SK-N-SH (cell line): ENCODE results near the gene DMD. TPM values are rescaled to one million over a fixed set of nuclear protein-coding genes. Genes with fewer than 3 reads are reported as not detected.

Experiments used
- CTCF ChIA-PET: fragments of 300-600, 350-600 bp; formaldehyde crosslinking; extraction: SDS; loops from one replicate; lab custom pipeline; 2021; lab: Yijun Ruan, JAX
- POLR2A ChIA-PET: fragments of 350-600 bp; sonication (Branson Sonifier 250); formaldehyde crosslinking; extraction: SDS; loops from one replicate; lab custom pipeline; 2020; ENCODE audit warnings: antibody characterized with exemption, inconsistent platforms; lab: Yijun Ruan, JAX
- DNase-seq: peaks from one replicate; pipeline ENCODE4 v3.0.0; 2012
- H2AFZ ChIP-seq: fragments of 200-600 bp; sonication (generic); 2 replicates; pipeline ENCODE4 v1.8.1; 2016; ENCODE audit warnings: antibody characterized with exemption, mild to moderate bottlenecking, low read depth
- H3F3A ChIP-seq: fragments of 200-600 bp; sonication (generic); replicated peaks from 2 replicates; pipeline ENCODE3; 2016; ENCODE audit warnings: antibody characterized with exemption, mild to moderate bottlenecking; ENCODE audit not compliant: insufficient read depth
- H3K27ac ChIP-seq, 2 experiments: fragments of 200-500 bp in 1 of 2; fragments of 200-600 bp in 1 of 2; sonication (Bioruptor generic) in 1 of 2; sonication (generic), shearing (Covaris generic) in 1 of 2; 2 replicates each; pipeline versions ENCODE4 v1.5.1 to v1.6.1; 2014 to 2016; ENCODE audit warnings: low read depth in 2 of 2, inconsistent platforms in 1 of 2, low read length in 1 of 2, mild to moderate bottlenecking in 1 of 2, mixed read lengths in 1 of 2
- H3K27me3 ChIP-seq: fragments of 200-600 bp; sonication (generic), shearing (Covaris generic); 2 replicates; pipeline ENCODE4 v1.6.1; 2016; ENCODE audit warnings: mixed run types; ENCODE audit not compliant: insufficient read depth
- H3K36me3 ChIP-seq, 2 experiments: fragments of 200-500 bp in 1 of 2; fragments of 200-600 bp in 1 of 2; sonication (Bioruptor generic) in 1 of 2; sonication (generic) in 1 of 2; replicated peaks in 1 of 2; 2 replicates each; pipeline versions ENCODE3 to v1.5.1; 2014 to 2016; ENCODE audit warnings: low read length in 1 of 2, mild to moderate bottlenecking in 1 of 2; ENCODE audit not compliant: insufficient read depth in 2 of 2, control insufficient read depth in 1 of 2
- H3K4me1 ChIP-seq, 2 experiments: fragments of 200-500 bp in 1 of 2; fragments of 200-600 bp in 1 of 2; sonication (Bioruptor generic) in 1 of 2; sonication (generic), shearing (Covaris generic) in 1 of 2; 2 replicates each; pipeline versions ENCODE4 v1.5.1 to v1.6.1; 2014 to 2016; ENCODE audit warnings: low read depth in 1 of 2, low read length in 1 of 2, mixed run types in 1 of 2; ENCODE audit not compliant: insufficient read depth in 2 of 2, control insufficient read depth in 1 of 2
- H3K4me2 ChIP-seq: fragments of 200-600 bp; sonication (generic), shearing (Covaris generic); 2 replicates; pipeline ENCODE4 v1.6.1; 2017; ENCODE audit warnings: mixed run types
- H3K4me3 ChIP-seq, 2 experiments: fragments of 200-500 bp in 1 of 2; fragments of 200-600 bp in 1 of 2; sonication (Bioruptor generic) in 1 of 2; sonication (generic), shearing (Covaris generic) in 1 of 2; 2 replicates each; pipeline versions ENCODE4 v1.5.1 to v1.8.1; 2014 to 2016; ENCODE audit warnings: low read depth in 2 of 2, inconsistent platforms in 1 of 2, low read length in 1 of 2, mild to moderate bottlenecking in 1 of 2, mixed read lengths in 1 of 2, moderate library complexity in 1 of 2
- H3K79me2 ChIP-seq: fragments of 200-600 bp; sonication (generic); 2 replicates; pipeline ENCODE4 v1.8.1; 2017; ENCODE audit warnings: mild to moderate bottlenecking; ENCODE audit not compliant: insufficient read depth
- H3K9ac ChIP-seq: fragments of 200-600 bp; sonication (generic); 2 replicates; pipeline ENCODE4 v1.6.1; 2017; ENCODE audit warnings: mixed run types
- H3K9me2 ChIP-seq: fragments of 200-600 bp; sonication (generic); 2 replicates; pipeline ENCODE4 v1.6.1; 2017; ENCODE audit warnings: mixed run types
- H3K9me3 ChIP-seq: fragments of 200-600 bp; sonication (generic); 2 replicates; pipeline ENCODE4 v1.6.1; 2017; ENCODE audit warnings: mixed run types, mild to moderate bottlenecking, moderate library complexity
- H4K20me1 ChIP-seq: fragments of 200-600 bp; sonication (generic); 2 replicates; pipeline ENCODE4 v1.6.1; 2017; ENCODE audit warnings: mild to moderate bottlenecking, mixed run types; ENCODE audit not compliant: insufficient read depth
- CHD2 ChIP-seq: fragments of 150-350 bp; IDR thresholded peaks from 2 replicates; pipeline ENCODE4 v1.6.1; 2018; ENCODE audit warnings: low read length; ENCODE audit not compliant: partially characterized antibody
- EZH2phosphoT487 ChIP-seq: fragments of 200-600 bp; sonication (generic); IDR thresholded peaks from 2 replicates; pipeline ENCODE4 v1.6.1; 2017; ENCODE audit warnings: low read depth, mixed run types, mild to moderate bottlenecking, antibody characterized with exemption, moderate library complexity, borderline replicate concordance
- FOXJ3 ChIP-seq: sonication (generic); formaldehyde crosslinking; IDR thresholded peaks from 2 replicates; pipeline ENCODE4 v1.5.1; 2020; ENCODE audit warnings: mild to moderate bottlenecking, missing genetic modification reagents
- FOXM1 ChIP-seq: IDR thresholded peaks from 2 replicates; pipeline ENCODE4 v1.4.0; 2012; ENCODE audit warnings: low read depth, mild to moderate bottlenecking
- GABPA ChIP-seq: IDR thresholded peaks from 2 replicates; pipeline ENCODE4 v1.4.0; 2012; ENCODE audit warnings: low read depth, mild to moderate bottlenecking
- RAD21 ChIP-seq: IDR thresholded peaks from 2 replicates; pipeline ENCODE4 v1.6.1; 2012; ENCODE audit warnings: mild to moderate bottlenecking, low read length
- RCOR1 ChIP-seq: fragments of 150-350 bp; IDR thresholded peaks from 2 replicates; pipeline ENCODE4 v1.6.1; 2017; ENCODE audit warnings: antibody characterized with exemption, low read length
- RXRA ChIP-seq: IDR thresholded peaks from 2 replicates; pipeline ENCODE4 v1.4.0; 2012; ENCODE audit warnings: low read depth, mild to moderate bottlenecking, borderline replicate concordance
- SIN3A ChIP-seq: IDR thresholded peaks from 2 replicates; pipeline ENCODE4 v1.6.1; 2012; ENCODE audit warnings: low read depth, mild to moderate bottlenecking, low read length, moderate library complexity, borderline replicate concordance
- SMC3 ChIP-seq: IDR thresholded peaks from 2 replicates; pipeline ENCODE4 v1.6.1; 2012; ENCODE audit warnings: low read depth, low read length, improper control_type of control experiment
- TEAD4 ChIP-seq: IDR thresholded peaks from 2 replicates; pipeline ENCODE4 v1.4.0; 2012; ENCODE audit warnings: mild to moderate bottlenecking, borderline replicate concordance; ENCODE audit not compliant: insufficient read depth
- YY1 ChIP-seq: IDR thresholded peaks from 2 replicates; pipeline ENCODE4 v1.4.0; 2012; ENCODE audit warnings: low read depth, mild to moderate bottlenecking
- WGBS: methylation state at CpG from one replicate; pipeline ENCODE4 v1.1.6; 2017; ENCODE audit warnings: low lambda C conversion rate; 5-methylcytosine and 5-hydroxymethylcytosine counted together
- polyA plus RNA-seq, 3 experiments: library from polyadenylated mRNA; depleted of rRNA; stranded (reverse); fragments of >200 nt; gene quantifications; 2 replicates each; pipeline ENCODE4 v1.2.3, GENCODE V29; 2012
- TF ChIP-seq, protein P1 (sequence below): IDR thresholded peaks from 2 replicates; pipeline ENCODE4 v1.6.1; 2012; ENCODE audit warnings: mild to moderate bottlenecking, low read depth, low read length, moderate library complexity
- TF ChIP-seq, protein P2 (sequence below): IDR thresholded peaks from 2 replicates; pipeline ENCODE4 v1.4.0; 2012; ENCODE audit warnings: low read depth
- TF ChIP-seq, protein P3 (sequence below): fragments of 200-600 bp; sonication (generic); IDR thresholded peaks from 2 replicates; pipeline ENCODE4 v1.6.1; 2017; ENCODE audit warnings: antibody characterized with exemption, mild to moderate bottlenecking, moderate library complexity

The DMD gene
- polyA plus RNA-seq, 1 of the 3 experiments (the other 2 are of a cell fraction), result 3.9 TPM

DNA sequence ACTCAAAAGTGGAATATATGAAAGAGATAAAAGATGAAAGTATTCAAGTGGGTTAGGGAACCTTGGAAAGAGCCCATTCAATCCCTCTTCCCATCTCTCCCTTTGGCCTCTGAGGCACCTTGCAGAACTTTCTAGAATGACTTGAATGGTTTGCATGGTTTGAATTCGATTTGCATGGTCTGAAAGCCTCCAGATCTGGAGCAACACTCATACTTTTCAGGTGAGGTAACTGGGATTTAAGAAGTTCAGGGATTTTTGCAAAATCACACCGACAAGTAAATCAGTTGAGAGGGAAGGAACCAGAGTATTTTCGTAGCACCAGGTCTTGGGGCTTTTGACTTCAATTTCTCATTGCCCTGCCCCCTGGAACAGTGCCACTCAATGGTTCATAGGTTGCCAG lies 1663.5 kb downstream of the DMD start:
- no peaks in the 10 kb centered on the region for H3K9me3 ChIP-seq
- CTCF ChIA-PET, result interaction anchor here (0.8 kb wide), 1 partner anchor 68 kb away, joined by 3 read pairs; no protein-coding TSS in a partner anchor
- no peak for TF ChIP-seq TEAD4
- TF ChIP-seq, protein P1, sequence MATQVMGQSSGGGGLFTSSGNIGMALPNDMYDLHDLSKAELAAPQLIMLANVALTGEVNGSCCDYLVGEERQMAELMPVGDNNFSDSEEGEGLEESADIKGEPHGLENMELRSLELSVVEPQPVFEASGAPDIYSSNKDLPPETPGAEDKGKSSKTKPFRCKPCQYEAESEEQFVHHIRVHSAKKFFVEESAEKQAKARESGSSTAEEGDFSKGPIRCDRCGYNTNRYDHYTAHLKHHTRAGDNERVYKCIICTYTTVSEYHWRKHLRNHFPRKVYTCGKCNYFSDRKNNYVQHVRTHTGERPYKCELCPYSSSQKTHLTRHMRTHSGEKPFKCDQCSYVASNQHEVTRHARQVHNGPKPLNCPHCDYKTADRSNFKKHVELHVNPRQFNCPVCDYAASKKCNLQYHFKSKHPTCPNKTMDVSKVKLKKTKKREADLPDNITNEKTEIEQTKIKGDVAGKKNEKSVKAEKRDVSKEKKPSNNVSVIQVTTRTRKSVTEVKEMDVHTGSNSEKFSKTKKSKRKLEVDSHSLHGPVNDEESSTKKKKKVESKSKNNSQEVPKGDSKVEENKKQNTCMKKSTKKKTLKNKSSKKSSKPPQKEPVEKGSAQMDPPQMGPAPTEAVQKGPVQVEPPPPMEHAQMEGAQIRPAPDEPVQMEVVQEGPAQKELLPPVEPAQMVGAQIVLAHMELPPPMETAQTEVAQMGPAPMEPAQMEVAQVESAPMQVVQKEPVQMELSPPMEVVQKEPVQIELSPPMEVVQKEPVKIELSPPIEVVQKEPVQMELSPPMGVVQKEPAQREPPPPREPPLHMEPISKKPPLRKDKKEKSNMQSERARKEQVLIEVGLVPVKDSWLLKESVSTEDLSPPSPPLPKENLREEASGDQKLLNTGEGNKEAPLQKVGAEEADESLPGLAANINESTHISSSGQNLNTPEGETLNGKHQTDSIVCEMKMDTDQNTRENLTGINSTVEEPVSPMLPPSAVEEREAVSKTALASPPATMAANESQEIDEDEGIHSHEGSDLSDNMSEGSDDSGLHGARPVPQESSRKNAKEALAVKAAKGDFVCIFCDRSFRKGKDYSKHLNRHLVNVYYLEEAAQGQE, result no peak
- no peak for TF ChIP-seq GABPA
- TF ChIP-seq RCOR1, result no peak
- TF ChIP-seq FOXJ3 (CRISPR knock-in tag), result no peak
- H3K79me2 ChIP-seq, result no peaks in the 10 kb centered on the region
- H3K4me3 ChIP-seq, result no peak overlapping the region
- peaks cover 4% of the 10 kb centered on the region for H3F3A ChIP-seq
- no peak overlapping the region for H3K27ac ChIP-seq
- H3K4me1 ChIP-seq, result peaks cover 0 to 14% of the 10 kb centered on the region in 2 experiments; a peak in 1 of 4 replicates
- H3K27me3 ChIP-seq, result no peaks in the 10 kb centered on the region
- no peaks in the 10 kb centered on the region for H4K20me1 ChIP-seq
- H2AFZ ChIP-seq, result no peak overlapping the region
- no peak for DNase-seq
- H3K9ac ChIP-seq, result no peak overlapping the region
- H3K36me3 ChIP-seq, result no peaks in the 10 kb centered on the region
- WGBS, result 44% methylated on average over 3 of the region's 3 CpGs
- POLR2A ChIA-PET, result no interaction called here
- no peak overlapping the region for H3K4me2 ChIP-seq
- no peaks in the 10 kb centered on the region for H3K9me2 ChIP-seq

DNA sequence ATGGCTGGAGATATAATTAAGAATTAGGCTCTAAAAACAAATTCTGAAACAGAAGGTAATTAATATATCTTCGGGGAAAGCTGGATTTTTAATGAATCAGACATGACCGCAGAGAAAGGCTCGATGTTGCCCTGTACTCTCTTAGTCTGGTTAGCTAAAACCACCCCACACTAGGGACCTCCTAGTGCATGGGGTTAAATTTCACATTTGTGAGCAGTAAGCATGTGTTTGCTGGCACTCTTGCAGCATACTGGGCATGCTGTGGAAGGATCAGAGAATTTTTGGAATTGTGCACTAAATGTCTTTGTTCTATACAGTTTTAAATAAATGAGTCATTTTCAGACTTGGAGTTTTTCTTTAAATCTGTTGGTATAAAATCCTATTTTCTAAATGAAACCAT lies 1663.9 kb downstream of the DMD start:
- no peaks in the 10 kb centered on the region for H3K79me2 ChIP-seq
- WGBS, result 28% methylated on average over 3 of the region's 3 CpGs
- H3K36me3 ChIP-seq, result no peaks in the 10 kb centered on the region
- no peak overlapping the region for H2AFZ ChIP-seq
- no peak overlapping the region for H3K27ac ChIP-seq
- H3K9me2 ChIP-seq, result no peaks in the 10 kb centered on the region
- no peak overlapping the region for H3K9ac ChIP-seq
- peaks cover 4% of the 10 kb centered on the region for H3F3A ChIP-seq
- DNase-seq, result no peak
- TF ChIP-seq, protein P2, sequence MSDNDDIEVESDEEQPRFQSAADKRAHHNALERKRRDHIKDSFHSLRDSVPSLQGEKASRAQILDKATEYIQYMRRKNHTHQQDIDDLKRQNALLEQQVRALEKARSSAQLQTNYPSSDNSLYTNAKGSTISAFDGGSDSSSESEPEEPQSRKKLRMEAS, result no peak
- no peak for TF ChIP-seq SIN3A
- no peak for TF ChIP-seq YY1
- TF ChIP-seq, protein P3, sequence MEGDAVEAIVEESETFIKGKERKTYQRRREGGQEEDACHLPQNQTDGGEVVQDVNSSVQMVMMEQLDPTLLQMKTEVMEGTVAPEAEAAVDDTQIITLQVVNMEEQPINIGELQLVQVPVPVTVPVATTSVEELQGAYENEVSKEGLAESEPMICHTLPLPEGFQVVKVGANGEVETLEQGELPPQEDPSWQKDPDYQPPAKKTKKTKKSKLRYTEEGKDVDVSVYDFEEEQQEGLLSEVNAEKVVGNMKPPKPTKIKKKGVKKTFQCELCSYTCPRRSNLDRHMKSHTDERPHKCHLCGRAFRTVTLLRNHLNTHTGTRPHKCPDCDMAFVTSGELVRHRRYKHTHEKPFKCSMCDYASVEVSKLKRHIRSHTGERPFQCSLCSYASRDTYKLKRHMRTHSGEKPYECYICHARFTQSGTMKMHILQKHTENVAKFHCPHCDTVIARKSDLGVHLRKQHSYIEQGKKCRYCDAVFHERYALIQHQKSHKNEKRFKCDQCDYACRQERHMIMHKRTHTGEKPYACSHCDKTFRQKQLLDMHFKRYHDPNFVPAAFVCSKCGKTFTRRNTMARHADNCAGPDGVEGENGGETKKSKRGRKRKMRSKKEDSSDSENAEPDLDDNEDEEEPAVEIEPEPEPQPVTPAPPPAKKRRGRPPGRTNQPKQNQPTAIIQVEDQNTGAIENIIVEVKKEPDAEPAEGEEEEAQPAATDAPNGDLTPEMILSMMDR, result no peak
- no peak for TF ChIP-seq FOXJ3 (CRISPR knock-in tag)
- no peak for TF ChIP-seq RXRA
- no peak for TF ChIP-seq FOXM1
- no peak for TF ChIP-seq CHD2
- TF ChIP-seq SMC3, result no peak
- TF ChIP-seq EZH2phosphoT487, result no peak
- TF ChIP-seq RAD21, result no peak
- TF ChIP-seq, all 33 proteins: peak for 0
- Histone ChIP-seq H3K4me3 (no peak overlapping the region), H3K4me2 (no peak overlapping the region), H3K4me1 (peaks cover 0 to 14% of the 10 kb centered on the region in 2 experiments; a peak in 1 of 4 replicates), H4K20me1 (no peaks in the 10 kb centered on the region), H3K27me3 (no peaks in the 10 kb centered on the region), H3K9me3 (no peaks in the 10 kb centered on the region)
- POLR2A ChIA-PET, result no interaction called here
- CTCF ChIA-PET, result no interaction called here
